Measurements from ENCODE around the gene XYLT1.

DNA sequence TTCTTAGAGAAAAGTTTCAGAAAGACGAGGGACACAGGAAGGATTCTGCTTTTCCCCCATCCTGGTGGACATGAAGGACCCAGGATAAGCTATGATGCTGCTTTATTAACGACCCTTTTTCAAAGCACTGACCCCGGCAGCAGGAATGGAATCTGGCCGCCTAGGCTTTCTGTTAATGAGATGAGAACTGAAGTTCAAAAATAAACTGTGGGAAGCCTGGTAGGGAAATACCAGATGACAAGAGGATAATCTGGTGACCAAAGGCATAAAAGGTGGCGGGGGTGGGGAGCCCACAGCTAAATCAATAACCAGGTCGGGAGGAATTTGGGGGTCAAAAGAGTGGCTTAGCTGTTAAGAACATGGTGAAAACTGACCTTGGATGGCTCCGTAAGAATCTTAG lies 171.0 kb downstream of the XYLT1 start:
- no peak for TF ChIP-seq EZH2 (IDR thresholded peaks at IDR 0.05; ENCODE audit: low read length, unreplicated experiment)
- TF ChIP-seq, protein P1, sequence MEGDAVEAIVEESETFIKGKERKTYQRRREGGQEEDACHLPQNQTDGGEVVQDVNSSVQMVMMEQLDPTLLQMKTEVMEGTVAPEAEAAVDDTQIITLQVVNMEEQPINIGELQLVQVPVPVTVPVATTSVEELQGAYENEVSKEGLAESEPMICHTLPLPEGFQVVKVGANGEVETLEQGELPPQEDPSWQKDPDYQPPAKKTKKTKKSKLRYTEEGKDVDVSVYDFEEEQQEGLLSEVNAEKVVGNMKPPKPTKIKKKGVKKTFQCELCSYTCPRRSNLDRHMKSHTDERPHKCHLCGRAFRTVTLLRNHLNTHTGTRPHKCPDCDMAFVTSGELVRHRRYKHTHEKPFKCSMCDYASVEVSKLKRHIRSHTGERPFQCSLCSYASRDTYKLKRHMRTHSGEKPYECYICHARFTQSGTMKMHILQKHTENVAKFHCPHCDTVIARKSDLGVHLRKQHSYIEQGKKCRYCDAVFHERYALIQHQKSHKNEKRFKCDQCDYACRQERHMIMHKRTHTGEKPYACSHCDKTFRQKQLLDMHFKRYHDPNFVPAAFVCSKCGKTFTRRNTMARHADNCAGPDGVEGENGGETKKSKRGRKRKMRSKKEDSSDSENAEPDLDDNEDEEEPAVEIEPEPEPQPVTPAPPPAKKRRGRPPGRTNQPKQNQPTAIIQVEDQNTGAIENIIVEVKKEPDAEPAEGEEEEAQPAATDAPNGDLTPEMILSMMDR (conservative IDR thresholded peaks at IDR 0.05; ENCODE audit: low read depth, low read length): no peak
